ENCODE data around the gene FAM161A. TPM values are rescaled to one million over a fixed set of nuclear protein-coding genes. Genes with fewer than 3 reads are reported as not detected.
"Not testable (repeated sequence)": the region's sequence is repeated elsewhere in the genome, so short reads cannot be mapped to it uniquely, and the experiment has no call there.

Gene FAM161A
- total RNA-seq, 1 donor from 2014 or later = 1.5 TPM

DNA sequence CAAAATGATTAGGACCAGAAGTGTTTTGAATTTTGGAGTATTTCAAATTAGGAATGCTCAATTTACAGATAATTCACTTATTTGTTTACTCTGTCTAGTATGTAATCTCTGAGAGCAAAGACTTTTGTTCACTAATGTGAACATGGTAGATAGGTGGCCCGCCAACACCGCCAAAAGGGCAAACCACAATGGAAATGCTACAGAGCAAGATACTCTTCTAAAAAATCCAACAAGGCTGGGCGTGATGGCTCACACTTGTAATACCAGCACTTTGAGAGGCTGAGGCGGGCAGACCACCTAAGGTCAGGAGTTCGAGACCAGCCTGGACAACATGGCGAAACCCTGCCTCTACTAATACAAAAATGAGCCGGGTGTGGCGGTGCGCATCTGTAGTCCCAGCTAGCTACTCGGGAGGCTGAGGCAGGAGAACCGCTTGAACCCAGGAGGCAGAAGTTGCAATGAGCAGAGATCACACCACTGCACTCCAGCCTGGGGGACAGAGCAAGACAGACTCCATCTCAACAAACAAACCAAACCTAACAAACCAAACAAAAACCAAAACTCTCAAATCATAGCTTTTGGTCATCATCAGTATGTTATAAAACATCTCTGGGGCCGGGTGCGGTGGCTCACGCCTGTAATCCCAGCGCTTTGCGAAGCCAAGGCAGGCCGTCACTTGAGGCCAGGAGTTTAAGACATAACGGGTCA is 32.2 kb upstream of the FAM161A start:
- no peak for DNase-seq
- intact Hi-C loops (cut with DNase I) = no loop called here
- Histone ChIP-seq H3K27ac (no peak overlapping the region), H3K9me3 (no peaks in the 10 kb centered on the region), H3K4me3 (no peak overlapping the region), H3K4me1 (peaks cover 16% of the 10 kb centered on the region), H3K36me3 (peaks cover 47% of the 10 kb centered on the region), H3K27me3 (no peaks in the 10 kb centered on the region)
- ATAC-seq = no peak
- TF ChIP-seq, protein P1, sequence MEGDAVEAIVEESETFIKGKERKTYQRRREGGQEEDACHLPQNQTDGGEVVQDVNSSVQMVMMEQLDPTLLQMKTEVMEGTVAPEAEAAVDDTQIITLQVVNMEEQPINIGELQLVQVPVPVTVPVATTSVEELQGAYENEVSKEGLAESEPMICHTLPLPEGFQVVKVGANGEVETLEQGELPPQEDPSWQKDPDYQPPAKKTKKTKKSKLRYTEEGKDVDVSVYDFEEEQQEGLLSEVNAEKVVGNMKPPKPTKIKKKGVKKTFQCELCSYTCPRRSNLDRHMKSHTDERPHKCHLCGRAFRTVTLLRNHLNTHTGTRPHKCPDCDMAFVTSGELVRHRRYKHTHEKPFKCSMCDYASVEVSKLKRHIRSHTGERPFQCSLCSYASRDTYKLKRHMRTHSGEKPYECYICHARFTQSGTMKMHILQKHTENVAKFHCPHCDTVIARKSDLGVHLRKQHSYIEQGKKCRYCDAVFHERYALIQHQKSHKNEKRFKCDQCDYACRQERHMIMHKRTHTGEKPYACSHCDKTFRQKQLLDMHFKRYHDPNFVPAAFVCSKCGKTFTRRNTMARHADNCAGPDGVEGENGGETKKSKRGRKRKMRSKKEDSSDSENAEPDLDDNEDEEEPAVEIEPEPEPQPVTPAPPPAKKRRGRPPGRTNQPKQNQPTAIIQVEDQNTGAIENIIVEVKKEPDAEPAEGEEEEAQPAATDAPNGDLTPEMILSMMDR (IDR thresholded peaks at IDR 0.05) = no peak

GRCh38 chr2:61882850-61883249 is 29.0 kb upstream of the FAM161A start:
- Histone ChIP-seq H3K4me1 (peaks cover 11% of the 10 kb centered on the region), H3K4me3 (no peak overlapping the region), H3K36me3 (peaks cover 79% of the 10 kb centered on the region), H3K9me3 (no peaks in the 10 kb centered on the region), H3K27me3 (no peaks in the 10 kb centered on the region), H3K27ac (no peak overlapping the region)
- no peak for DNase-seq
- TF ChIP-seq, protein P1 (IDR thresholded peaks at IDR 0.05) = no peak
- intact Hi-C loops (cut with DNase I) = no loop called here
- no peak for ATAC-seq

- not testable (repeated sequence) for DNase-seq
Measured at GRCh38 chr2:61879351-61879750, 25.5 kb upstream of the FAM161A start.

DNA sequence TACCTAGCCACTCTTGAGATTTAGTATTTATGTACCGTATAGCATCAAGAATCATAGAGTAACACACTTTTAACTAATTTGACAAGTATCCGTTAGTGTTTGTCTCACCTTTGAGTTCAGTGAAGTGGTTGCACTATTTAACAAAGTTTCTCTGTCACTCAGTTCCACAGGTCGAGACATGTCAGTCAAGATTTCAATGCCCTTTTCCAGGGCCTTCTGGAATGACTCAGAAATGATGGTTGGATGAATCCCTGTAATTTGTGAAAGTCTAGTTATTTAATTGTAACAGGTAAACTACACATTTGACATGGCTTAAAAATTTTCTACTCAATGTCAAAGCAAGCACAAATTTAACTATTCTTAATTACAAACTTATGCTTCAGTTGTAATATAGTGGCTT is 24.9 kb upstream of the FAM161A start:
- intact Hi-C loops (cut with DNase I) = no loop called here
- ATAC-seq (no peak), DNase-seq (no peak)
- Histone ChIP-seq H3K27ac (no peak overlapping the region), H3K4me1 (no peaks in the 10 kb centered on the region), H3K4me3 (no peak overlapping the region), H3K27me3 (no peaks in the 10 kb centered on the region), H3K9me3 (no peaks in the 10 kb centered on the region), H3K36me3 (peaks cover 98% of the 10 kb centered on the region)
- TF ChIP-seq, protein P1 (IDR thresholded peaks at IDR 0.05) = no peak

More at GRCh38 chr2:61879351-61879750, 25.5 kb upstream of the FAM161A start:
- peaks cover 98% of the 10 kb centered on the region for H3K36me3 ChIP-seq
- H3K27ac ChIP-seq; ATAC-seq; H3K27me3 ChIP-seq; H3K4me3 ChIP-seq; H3K9me3 ChIP-seq; H3K4me1 ChIP-seq; intact Hi-C loops (cut with DNase I): not testable (repeated sequence)

DNA sequence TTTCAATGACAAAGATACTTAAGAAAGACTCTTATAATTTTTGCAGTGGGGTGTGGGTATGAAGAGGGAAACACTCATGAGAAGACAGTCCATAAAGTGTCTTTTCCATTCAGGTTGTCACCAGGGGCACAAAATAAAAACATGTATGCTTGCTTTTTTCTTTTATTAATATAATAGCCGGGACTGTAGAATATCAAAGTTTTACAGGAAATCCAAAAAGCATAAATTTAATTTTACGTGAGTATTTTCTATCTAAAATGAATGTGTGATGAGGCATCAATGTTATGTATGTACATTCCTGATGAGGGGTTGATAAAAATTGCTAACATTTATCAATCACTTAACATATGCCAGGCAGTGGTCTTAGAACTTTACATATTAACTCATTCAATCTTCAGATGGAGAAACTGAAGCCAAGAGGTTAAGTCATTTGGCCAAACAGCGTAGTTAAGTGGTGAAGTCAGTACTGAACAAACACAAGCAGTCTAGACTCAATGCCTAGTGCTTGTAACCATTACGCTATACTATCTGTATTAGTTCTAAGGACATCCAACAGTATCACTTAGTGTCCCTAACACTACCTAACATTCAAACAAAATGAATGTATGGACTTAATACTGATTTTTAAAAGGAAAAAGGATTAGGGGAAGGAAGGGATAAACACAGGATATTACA is 23.8 kb upstream of the FAM161A start:
- H3K4me3 ChIP-seq = no peak overlapping the region
- H3K27me3 ChIP-seq = no peaks in the 10 kb centered on the region
- DNase-seq = no peak
- no peak for ATAC-seq
- H3K4me1 ChIP-seq = no peaks in the 10 kb centered on the region
- TF ChIP-seq, protein P1 (IDR thresholded peaks at IDR 0.05) = no peak
- intact Hi-C loops (cut with DNase I) = no loop called here
- no peaks in the 10 kb centered on the region for H3K9me3 ChIP-seq
- H3K27ac ChIP-seq = no peak overlapping the region
- peaks cover 100% of the 10 kb centered on the region for H3K36me3 ChIP-seq

DNA sequence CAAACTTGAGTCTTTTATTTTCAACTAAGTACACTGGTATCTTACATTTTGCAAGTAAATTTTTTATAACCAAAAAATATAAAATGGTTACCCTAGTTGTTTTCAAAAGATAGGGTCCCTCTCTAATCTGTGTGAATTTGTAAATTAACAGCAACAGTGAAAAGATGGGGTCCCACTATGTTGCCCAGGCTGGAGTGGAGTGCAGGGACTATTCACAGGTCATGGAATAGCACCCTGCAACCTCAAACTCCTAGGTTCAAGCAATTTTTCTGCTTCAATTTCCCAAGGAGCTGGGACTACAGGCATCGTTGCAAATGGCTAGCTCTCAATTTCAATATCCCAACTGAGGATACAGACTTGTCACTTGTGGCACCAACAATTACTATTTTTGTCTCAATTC is 22.5 kb upstream of the FAM161A start:
- intact Hi-C loops (cut with DNase I) = no loop called here
- H3K4me3 ChIP-seq = no peak overlapping the region
- ATAC-seq (no peak), DNase-seq (no peak)
- TF ChIP-seq, protein P1 (IDR thresholded peaks at IDR 0.05) = no peak
- peaks cover 100% of the 10 kb centered on the region for H3K36me3 ChIP-seq
- no peaks in the 10 kb centered on the region for H3K9me3 ChIP-seq
- H3K27me3 ChIP-seq = no peaks in the 10 kb centered on the region
- no peak overlapping the region for H3K27ac ChIP-seq
- H3K4me1 ChIP-seq = no peaks in the 10 kb centered on the region

DNA sequence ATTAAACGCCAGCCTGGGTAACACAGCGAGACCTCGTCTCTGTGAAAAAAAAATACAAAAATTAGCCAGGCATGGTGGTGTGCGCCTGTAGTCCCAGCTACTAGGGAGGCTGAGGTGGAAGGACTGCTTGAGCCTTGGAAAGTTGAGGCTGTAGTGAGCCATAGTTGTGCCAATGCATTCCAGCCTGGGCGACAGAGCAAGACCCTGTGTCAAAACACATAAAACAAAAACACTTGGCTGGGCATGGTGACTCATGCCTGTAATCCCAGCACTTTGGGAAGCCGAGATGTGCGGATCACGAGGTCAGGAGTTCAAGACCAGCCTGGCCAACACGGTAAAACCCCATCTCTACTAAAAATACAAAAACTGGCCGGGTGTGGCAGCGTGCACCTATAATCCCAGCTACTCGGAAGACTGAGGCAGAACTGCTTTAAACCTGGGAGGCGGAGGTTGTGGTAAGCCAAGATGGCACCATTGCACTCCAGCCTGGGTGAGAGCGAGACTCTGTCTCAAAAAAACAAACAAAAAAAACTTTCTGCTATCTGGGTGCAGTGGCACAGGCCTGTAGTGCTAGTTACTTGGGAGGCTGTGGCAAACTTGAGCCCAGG is 12.7 kb upstream of the FAM161A start:
- intact Hi-C loops (cut with DNase I); H3K4me3 ChIP-seq; ATAC-seq; H3K27me3 ChIP-seq; DNase-seq; H3K4me1 ChIP-seq; H3K27ac ChIP-seq; H3K9me3 ChIP-seq: not testable (repeated sequence)
- peaks cover 59% of the 10 kb centered on the region for H3K36me3 ChIP-seq
